A549 (cell line): ENCODE results near the gene DDO.

Experiments used
- CTCF ChIP-seq: fragments of >200 bp; sonication (Bioruptor Twin); formaldehyde crosslinking; IDR thresholded peaks from 3 replicates; pipeline ENCODE4 v1.5.1; 2016
- E2F6 ChIP-seq: IDR thresholded peaks from 2 replicates; pipeline ENCODE4 v1.6.1; 2012; ENCODE audit warnings: low read depth, borderline replicate concordance
- EP300 ChIP-seq, 2 experiments: fragments of >200 bp; sonication (Bioruptor Twin); formaldehyde crosslinking; IDR thresholded peaks; 2 replicates in 1 of 2; 3 replicates in 1 of 2; pipeline ENCODE4 v1.6.1; 2016 to 2017
- ESRRA ChIP-seq: fragments of 150-350 bp; IDR thresholded peaks from 2 replicates; pipeline ENCODE4 v1.6.1; 2014; ENCODE audit warnings: mild to moderate bottlenecking, low read length, borderline replicate concordance
- HOXA7 ChIP-seq: fragments of 250-450 bp; sonication (Bioruptor Pico); IDR thresholded peaks from 2 replicates; pipeline ENCODE4 v1.5.0; 2020; ENCODE audit warnings: mild to moderate bottlenecking, moderate library complexity
- MAFK ChIP-seq: fragments of 450-650 bp; IDR thresholded peaks from 2 replicates; pipeline ENCODE4 v1.6.1; 2014; ENCODE audit not compliant: partially characterized antibody
- POLR2A ChIP-seq: IDR thresholded peaks from 2 replicates; pipeline ENCODE4 v1.6.1; 2012; ENCODE audit warnings: mild to moderate bottlenecking, low read length
- RCOR1 ChIP-seq: fragments of 150-350 bp; IDR thresholded peaks from 2 replicates; pipeline ENCODE4 v1.6.1; 2014; ENCODE audit warnings: antibody characterized with exemption, low read length, low read depth
- RFX5 ChIP-seq: fragments of 450-650 bp; IDR thresholded peaks from 2 replicates; pipeline ENCODE4 v1.7.1; 2014; ENCODE audit warnings: antibody characterized with exemption, mild to moderate bottlenecking, moderate library complexity
- SMC3 ChIP-seq: fragments of >200 bp; sonication (Bioruptor Twin); formaldehyde crosslinking; IDR thresholded peaks from 3 replicates; pipeline ENCODE4 v1.6.1; 2018; ENCODE audit warnings: inconsistent platforms
- TF ChIP-seq, protein P1 (sequence below): IDR thresholded peaks from 2 replicates; pipeline ENCODE4 v1.6.1; 2012
- TF ChIP-seq, protein P2 (sequence below): IDR thresholded peaks from 2 replicates; pipeline ENCODE4 v1.6.1; 2012

- TF ChIP-seq CTCF (no peak), EP300 (IDR thresholded peaks at IDR 0.05) (no peak), MAFK (no peak), HOXA7 (CRISPR knock-in tag) (no peak), POLR2A (no peak), RFX5 (no peak), E2F6 (no peak), RCOR1 (no peak), ESRRA (no peak), SMC3 (no peak)
- TF ChIP-seq, protein P1, sequence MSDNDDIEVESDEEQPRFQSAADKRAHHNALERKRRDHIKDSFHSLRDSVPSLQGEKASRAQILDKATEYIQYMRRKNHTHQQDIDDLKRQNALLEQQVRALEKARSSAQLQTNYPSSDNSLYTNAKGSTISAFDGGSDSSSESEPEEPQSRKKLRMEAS: no peak
- TF ChIP-seq, protein P2, sequence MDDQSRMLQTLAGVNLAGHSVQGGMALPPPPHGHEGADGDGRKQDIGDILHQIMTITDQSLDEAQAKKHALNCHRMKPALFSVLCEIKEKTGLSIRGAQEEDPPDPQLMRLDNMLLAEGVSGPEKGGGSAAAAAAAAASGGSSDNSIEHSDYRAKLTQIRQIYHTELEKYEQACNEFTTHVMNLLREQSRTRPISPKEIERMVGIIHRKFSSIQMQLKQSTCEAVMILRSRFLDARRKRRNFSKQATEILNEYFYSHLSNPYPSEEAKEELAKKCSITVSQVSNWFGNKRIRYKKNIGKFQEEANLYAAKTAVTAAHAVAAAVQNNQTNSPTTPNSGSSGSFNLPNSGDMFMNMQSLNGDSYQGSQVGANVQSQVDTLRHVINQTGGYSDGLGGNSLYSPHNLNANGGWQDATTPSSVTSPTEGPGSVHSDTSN: no peak
Observed at GRCh38 chr6:110401585-110402176, 13.7 kb downstream of the DDO start.
